Hematopoietic multipotent progenitor cell treated with erythropoietin and hydrocortisone succinate and interleukin-3 and kit ligand, for 15 days (in vitro differentiated cells): ENCODE measurements around the gene POTEF.
"Not testable (repeated sequence)": the region's sequence is repeated elsewhere in the genome, so short reads cannot be mapped to it uniquely, and the experiment has no call there.

Experiments
- DNase-seq: peaks from one replicate; pipeline ENCODE4 v3.0.0-alpha.2; 2015; ENCODE audit warnings: low spot score

Gene POTEF

DNA sequence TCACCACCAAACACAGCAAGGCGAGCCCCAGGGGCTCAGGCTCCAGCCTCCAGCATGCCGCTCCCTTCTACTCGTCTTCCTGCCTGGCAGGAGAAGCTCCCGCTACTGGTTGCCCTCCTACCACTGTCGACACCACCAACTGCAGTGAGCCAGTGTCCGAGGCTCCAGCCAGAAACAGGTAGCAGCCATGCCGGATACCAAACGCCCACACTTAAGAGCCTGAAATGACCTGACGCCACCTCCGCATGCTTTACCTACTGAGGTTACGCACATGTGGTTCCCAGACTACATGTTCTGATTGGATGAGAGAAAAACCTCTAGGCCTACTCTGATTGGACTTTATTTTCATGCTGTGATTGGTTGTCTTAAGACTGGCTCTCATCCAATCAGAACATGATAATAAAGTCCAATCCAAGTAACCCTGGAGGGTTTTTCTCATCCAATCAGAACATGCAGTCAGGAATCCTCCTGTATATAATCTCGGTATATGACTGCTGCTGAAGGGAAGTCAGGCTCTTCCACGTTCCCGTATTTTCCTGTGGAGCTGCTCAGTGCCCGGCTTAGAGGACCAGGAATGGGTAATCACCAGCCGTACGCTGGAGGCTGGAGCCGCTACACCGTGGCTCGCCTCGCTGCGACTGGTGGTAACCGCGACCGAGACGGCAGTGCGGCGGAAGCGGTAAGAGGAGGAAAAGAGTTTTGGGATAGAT lies at the start of gene POTEF:
TSS of gene POTEF (minus strand) at position 103 of the 710 bp plus-strand sequence. CDS start 8,707 bp downstream, outside the sequence.
- not testable (repeated sequence) for DNase-seq

DNA sequence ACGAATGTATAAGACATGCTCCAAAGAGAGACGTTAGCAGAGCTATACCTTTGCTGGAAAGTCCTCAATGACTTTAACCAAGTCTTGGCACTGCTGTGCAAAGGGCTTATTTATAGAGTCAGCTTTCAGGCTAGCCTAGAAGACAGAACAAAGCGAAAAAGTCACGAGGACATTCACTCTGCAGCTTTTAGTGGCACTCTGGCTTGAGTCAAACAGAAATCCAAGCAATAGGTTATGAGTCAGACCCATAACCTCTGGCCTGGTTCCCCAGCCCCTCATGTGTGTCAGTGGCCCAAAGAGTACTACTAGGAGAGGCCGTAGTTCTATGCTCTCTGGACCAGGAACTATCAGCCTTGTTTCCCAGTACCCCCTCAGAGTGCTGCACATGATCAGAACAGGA lies 45.8 kb upstream of the POTEF start:
- not testable (repeated sequence) for DNase-seq

DNA sequence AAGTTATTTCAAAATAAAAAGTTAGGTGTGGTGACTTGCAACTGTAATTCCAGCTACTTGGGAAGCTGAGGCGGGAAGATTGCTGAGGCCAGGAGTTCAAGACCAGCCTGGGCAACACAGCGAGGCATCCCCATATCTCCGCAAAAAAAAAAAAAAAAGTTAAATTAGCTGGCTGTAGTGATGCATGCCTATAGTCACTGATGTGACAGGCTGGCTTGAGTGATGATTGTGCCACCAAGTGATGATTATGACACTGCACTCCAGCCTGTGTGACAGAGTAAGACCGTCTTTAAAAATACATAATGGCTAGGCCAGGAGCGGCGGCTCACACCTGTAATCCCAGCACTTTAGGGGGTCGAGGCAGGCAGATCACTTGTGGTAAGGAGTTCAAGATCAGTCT lies 40.9 kb upstream of the POTEF start:
- no peak for DNase-seq

DNA sequence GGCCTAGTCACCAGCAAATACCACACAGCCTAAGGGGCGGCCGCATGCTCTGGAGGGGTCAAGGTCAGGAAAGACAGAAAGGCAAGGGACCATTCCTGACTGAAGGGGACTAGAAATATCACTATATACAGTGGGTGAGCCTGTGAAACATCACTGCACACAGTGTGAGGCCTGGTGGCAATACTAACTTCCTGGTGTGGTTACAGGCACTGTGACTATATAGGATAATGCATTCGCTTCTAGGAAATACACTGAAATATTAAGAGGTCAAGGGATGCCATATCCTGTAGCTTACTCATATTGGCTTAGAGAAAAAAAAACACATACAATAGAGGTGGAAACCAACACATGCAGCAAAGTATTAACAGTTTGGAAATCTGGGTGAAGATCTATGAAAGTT lies 40.1 kb upstream of the POTEF start:
- DNase-seq = not testable (repeated sequence)

DNA sequence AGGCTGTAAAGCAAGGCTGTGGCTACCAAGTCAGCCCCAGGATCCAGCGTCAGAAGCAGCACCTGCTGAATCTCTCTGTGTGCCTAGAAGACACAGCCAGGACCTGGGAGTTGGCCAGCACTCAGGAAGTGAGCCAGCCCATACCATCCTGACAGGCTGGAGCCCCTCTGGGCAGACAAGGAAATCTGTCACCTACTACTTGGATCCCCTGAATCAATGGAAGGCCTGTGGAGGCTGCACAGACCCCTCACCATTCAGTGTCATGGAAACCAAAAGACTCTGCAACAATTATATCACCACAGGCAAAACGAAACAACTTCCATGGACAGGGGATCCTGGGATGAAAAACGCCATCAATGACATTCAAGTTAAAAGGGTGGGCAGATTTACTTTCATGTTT lies 37.6 kb upstream of the POTEF start:
- DNase-seq = not testable (repeated sequence)

DNA sequence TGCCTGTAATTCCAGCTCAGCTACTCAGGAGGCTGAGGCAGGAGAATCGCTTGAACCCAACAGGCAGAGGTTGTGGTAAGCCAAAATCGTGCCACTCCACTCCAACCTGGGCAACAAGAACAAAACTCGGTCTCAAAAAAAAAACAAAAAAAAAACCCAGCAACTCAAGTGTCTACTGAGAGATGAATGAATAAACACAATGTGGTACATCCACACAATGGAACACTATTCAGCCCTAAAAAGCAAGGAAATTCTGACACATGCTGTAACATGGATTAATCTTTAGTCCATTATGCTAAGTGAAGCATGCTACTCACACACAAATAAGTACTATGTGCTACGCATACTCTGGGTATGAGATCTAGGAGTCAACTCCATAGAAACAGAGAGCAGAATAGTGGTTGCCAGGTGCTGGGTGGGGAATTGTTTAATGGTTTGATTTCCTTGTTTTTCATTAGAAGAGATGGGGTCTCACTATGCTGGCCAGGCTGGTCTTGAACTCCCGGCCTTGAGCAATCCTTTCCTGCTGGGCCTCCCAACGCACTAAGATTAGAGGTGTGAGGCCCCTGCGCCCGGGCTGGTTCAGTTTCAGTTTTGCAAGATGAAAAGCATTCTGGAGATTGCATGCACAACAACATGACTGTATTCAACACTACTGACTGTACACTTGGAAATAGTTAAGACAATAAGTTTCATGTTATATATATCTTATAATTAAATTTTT lies 36.4 kb upstream of the POTEF start:
- no peak for DNase-seq

DNA sequence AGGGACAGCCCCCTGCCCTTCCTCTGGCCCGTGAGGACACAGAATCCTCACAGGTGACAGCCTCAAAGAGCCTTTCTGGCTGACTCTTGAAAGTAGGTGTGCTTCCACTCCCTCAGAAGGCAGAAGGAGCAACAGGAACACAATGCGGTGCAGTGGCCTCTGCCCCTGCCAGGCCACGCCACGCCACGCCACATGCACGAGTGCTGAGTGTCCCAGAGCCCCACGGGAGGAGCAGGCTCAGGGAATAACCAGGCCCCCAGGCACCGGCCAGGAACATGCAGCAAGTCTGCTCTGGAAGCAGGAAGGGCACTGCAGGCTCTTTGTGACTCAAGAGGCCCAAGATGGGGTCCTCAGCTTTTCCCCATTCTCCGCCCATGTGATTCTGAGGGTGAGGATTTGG lies 33.9 kb upstream of the POTEF start:
- no peak for DNase-seq

DNA sequence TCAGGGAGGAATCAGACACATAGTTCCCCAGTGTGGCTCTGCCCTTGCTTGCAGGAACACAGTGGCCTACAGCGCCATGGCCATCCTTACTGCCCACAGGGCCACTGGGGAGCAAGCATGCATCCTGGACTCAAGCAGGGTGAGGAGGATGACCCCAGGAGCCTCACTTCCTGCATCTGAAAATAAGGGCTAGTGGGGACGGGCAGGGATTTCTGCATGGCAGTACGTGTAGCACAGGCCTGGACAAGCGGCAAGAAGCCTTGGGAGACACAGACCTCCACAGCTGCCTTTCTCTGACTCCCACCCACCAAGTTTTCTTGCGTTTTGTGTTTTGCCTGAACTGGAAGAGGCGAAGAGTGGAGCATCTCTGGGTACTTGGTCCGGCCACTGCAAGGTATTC lies 33.5 kb upstream of the POTEF start:
- DNase-seq = not testable (repeated sequence)

DNA sequence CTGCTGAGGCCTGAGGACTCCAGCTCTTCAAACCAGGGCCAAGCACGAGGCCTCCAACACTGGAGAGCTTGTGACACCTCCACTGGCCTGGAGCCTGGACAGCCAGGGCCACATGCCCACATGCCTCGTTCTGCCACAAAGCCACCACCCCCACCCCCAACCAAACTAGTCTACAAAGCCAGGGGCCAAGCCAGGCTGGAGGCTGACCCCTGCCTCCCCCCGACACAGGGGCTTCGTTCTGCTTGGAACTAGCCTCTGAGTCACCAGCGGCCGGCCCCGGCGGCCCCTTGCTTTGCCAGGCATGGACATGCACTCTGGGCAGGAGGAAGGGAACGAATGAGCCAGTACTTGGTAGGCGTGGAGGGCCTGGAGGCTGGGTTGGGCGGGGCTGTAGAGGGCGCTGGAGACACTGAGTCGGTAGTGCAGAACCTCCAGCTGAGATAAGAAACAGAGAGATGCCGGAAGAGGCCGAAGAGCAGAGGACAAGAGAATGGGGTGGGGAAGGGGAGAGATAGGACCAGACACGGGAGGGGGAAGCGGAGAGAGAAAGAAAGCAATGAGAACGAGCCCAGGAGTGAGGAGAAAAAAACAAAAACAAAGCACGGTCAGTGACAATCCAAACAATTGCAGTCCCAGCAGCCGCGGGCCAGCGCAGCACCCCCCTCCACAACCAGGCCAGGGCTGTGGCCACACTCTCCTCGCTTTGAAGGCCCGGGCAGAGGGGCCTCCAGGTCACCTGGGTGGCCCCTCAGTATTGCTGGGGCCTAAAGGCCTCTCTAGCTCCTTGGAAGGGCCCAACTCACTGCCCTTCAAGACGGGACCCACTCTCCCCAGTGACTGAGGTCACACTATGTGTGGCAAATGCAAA lies 32.0 kb upstream of the POTEF start:
- not testable (repeated sequence) for DNase-seq

DNA sequence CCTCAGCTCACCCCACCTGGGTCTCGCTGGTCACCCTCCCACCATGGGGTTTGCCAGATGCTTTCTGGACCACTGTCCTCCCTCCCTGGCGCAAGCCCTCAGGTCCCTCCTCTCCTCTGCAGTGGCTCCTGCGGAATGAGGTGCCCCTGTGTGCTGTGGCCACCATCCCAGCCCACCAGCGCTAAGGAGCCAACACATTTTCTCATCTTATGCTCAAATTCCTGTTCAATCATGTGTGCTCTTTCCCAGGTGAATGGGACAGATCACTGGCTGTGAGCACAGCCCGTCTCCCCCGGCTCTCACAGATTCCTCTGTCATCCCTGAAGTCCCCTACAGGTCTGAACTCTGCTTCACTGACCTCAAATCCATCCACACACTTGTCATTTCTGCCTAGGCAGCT lies 31.1 kb upstream of the POTEF start:
- DNase-seq = no peak

DNA sequence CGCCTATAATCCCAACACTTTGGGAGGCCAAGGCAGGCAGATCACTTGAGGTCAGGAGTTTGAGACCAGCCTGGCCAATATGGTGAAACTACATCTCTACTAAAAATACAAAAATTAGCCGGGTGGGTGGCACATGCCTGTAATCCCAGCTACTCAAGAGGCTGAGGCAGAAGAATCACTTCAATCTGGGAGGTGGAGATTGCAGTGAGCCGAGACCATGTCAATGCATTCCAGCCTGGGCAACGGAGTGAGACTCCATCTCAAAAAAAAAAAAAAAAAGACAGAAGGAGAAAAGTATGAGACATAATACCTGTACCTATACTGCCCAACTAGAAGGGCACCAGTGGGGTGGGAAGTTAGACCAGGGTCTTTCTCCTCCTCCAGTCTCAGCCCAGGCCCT lies 30.4 kb upstream of the POTEF start:
- not testable (repeated sequence) for DNase-seq

DNA sequence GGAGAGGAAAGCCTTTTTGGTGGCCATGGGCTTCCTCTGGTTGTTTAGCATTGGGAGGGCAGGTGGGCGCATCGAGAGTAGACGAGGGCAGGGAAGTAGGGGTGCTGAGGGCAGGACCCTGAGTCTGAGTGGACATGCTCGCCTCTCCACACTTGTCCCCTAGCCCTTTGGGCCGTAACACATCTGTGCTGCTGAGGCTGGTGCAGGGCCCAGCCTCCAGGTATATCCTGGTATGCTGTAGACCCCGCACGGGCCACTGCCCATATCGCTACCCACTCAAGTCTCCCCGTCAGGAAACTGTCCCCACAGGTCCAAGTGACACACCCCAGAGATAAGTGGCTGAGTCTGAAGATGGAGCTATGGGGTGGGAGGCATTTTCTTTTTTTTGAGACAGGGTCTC lies 29.6 kb upstream of the POTEF start:
- no peak for DNase-seq

DNA sequence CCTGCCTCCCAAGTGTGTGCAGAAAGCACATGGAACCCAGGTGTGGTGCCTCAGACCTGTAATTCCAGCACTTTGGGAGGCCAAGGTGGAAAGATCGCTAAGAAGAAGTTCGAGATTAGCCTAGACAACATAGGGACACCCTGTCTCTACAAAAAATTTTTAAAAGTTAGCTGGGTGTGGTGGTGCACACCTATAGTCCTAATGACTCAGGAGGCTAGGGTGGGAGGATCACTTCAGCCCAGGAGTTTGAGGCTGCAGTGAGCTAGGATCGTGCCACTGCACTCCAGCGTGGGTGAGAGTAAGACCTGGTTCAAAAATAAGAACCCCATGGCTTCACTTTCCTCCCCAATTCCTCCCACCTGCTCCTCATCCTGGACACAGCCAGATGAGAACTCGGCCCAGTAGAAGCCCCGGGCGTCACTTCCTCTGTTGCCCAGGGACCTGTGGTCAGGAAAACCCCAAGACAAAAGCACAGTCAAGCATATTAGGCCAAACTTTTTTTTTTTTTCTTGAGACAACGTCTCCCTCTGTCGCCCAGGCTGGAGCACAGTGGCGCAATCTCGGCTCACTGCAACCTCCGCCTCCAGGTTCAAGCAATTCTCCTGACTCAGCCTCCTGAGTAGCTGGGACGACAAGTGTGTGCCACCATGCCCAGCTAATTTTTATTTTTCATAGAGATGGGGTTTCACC lies 28.9 kb upstream of the POTEF start:
- not testable (repeated sequence) for DNase-seq

DNA sequence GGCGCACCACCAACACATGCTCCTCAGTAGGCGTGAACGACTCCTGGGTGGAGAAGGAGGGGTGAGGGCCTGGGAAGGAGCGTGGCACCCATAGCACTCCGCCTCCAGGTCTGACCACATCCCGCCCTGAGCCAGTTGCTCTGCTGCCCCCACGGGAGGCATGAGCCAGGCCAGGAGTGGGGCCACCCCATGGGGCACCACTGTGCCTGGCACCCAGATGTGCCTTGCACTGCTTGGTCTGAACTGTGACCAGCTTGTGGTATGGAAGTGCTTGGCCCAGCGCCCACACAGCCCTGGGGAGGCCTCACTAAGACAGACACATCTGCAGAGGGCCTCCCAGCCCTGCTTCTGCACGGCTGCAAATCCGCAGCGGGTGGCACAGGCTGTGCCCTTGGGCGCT lies 28.3 kb upstream of the POTEF start:
- DNase-seq = not testable (repeated sequence)

DNA sequence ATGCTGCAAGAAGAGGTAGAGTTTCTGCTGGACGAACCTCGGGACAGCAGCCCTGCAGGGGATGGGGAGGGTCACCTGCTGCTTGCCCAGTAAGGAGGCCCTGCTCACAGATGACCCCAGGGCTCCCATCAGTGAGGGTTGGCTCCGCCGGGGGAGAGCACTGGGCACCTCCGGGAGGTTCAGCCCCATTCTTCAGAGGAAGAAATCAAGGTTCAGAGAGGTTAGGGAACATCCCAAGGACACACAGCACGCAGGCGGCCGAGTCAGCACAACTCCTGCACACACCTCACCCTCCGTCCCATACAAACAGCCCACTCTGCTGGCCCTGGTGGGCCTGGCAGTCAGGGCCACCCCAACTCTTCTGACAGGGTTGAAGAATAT lies 27.6 kb upstream of the POTEF start:
- DNase-seq = no peak

DNA sequence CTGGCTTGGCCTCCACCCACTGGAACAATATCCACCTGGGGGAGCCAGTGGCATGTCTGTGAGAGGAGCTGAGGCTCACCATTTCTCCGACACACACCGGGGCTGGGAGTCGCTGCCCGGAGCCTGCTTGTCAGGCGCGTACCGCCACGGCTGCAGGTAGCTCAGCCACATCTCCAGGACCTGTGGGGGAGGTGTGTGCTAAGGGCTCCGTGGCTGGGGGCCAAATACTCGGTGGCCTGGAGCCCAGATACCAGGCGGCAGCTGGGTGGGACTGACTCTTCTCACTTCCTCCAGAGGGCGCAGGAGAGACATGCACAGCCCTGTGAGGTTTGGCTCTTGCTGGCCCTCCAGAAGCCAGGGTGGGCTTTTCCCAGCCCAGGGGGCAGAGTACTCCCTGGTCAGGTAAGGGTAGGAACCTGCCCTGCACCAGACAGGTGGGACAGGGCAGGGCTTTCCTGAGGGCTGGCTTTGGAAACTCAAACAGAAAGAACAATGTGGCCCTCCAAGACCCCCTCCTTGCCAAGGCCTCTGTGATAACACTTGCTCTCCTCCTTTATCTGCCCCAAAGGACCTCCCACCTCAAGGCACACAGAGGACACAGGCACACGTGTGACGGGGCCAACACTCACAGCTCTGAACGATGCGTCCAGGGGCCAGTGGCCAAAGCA lies 27.1 kb upstream of the POTEF start:
- DNase-seq = peak; percentile 57

DNA sequence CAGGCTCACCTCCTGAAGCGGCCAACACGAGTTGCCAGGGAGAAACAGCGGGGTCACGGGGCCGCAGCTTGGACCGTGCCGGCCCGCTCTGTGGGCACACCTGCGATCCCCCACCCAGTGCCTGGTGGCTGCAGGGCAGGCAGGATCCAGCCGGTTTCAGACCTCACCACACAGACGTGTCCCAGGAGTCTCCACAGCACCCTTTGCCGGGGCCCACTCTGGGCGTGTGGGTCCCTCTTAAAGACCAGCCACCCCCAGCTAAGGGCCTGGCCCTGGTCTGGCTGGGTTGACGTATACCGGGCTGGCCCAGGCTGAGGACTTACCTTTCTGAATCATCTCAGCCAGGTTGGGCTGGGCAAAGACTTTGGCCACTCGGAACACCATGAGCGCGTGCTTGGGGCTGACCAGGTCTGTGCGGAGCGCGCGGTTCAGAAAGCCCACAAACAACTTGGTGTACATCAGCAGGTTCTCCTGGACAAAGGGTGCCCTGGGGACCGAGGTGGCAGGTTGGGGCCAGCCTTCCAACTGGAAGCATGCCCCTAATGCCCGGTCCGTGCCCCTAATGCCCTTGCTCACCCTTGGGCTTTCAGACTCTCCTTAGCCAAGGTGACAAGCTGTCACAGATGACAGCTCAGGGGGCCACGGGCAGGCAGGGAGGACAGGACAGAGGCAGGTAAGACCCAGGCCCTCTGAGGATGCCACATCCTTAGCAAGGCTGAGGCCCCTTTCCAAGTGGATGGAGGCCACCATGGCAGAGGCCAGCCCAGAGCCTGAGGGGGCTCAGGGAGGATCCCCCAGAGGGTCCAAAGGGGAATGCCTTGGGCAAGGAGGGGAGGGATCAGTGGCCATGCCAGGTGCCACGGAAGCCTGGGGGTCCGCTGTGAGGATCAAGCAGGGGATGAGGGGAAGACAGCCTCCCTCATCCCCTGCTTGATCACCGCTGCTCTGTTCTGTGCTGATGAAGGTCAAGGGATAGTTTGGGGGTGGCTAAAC lies 26.0 kb upstream of the POTEF start:
- DNase-seq = no peak

DNA sequence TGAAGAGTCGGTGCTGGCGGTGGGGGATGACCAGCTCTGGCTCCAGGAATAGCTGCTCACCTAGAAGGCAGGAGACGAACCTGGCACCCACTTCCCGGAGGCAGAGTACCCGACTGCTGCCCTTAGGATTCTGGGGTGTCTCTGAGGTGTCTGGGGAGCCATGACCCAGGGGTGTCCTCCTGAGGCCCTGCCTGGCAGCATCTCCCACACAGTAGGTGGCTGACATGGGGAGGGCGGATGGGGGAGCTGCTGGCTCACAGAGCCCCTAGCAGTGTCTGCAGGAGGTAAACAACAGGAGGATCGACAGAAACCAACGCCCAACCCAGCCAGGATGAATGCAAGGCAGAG lies 25.4 kb upstream of the POTEF start:
- not testable (repeated sequence) for DNase-seq

DNA sequence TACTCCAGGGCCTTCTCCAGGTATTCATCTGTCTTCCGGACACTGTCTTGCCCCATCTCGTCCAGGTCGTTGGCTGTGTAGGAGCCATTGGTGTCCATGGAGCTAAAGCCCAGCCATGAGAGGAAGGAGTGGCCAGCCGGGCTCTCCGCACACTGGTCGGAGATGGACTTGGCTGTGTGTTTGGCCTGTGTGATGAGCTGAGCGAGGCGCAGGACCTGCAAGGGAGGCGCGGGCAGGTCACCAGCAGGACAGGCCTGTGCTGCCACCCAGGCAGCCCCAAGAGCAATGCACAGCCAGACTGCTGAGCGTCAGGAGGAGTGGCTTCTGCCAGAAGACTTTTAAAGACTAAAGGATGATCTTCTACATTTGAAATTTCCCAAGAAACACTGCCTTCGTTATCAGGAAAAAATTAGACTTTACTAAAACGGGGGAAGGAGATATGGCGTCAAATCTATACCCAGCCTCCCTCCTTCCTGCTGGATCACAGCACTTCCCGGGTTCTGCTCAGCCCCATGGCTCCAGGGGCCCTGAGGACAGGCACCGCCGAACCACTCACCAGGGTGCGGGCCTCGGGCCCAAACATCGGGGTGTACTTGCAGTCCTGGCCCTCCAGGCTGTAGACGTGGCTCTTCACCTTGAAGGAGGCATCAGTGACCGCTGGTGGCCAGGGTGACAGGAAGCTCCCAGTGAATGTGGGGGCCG lies 24.9 kb upstream of the POTEF start:
- not testable (repeated sequence) for DNase-seq
